ENCODE measurements around the gene DNASE1L2. TPM values are rescaled to one million over a fixed set of nuclear protein-coding genes. Genes with fewer than 3 reads are reported as not detected.

DNASE1L2 gene
- total and polyA plus RNA-seq, 10 of the 15 experiments (the other 5 are each of a cell fraction or from before 2014, with no cell fraction given) = 0.06 to 1.5 (median 0.29) TPM

DNA sequence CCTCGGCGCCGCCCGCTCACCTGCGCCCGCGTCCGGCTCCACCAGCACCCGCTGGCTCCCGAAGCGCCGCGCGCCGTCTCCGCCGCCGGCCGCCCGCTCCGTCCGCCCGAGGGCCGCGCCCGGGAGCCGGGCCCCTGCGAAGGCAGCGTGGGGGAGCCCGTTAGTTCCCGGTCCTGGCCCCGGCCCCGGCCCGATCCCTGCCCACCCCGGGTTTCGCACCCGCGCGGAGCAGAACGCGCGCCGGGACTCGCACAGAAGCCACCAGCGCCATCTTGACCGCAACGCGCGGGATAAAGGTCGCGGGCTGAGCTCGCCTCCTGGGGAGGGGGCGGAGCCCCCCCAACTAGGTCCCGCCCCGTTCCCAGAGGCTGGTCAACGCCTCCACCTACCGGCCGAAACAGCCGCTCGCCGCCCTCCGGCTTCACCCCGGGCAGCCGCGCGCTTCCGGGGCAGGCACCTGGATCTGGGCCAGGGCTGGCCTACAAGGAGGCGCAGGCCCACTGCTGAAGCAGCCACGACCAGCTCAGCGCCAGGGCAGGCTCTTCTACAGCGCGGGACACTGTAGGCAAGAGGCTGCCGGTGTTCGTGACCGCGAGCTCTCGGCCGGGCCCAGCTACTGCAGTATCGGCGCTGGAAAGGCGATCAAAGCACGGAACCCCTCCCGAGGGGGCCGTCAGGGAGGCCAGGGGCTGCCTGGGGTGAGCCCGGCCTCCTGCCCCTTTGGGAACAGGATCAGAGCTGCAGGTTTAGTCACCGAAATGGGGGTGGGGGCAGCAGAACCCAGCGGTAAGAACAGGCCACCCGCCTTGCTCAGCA is 15.3 kb downstream of the DNASE1L2 start, which contains the start of gene ECI1 (continued):
- TF ChIP-seq, protein P1, sequence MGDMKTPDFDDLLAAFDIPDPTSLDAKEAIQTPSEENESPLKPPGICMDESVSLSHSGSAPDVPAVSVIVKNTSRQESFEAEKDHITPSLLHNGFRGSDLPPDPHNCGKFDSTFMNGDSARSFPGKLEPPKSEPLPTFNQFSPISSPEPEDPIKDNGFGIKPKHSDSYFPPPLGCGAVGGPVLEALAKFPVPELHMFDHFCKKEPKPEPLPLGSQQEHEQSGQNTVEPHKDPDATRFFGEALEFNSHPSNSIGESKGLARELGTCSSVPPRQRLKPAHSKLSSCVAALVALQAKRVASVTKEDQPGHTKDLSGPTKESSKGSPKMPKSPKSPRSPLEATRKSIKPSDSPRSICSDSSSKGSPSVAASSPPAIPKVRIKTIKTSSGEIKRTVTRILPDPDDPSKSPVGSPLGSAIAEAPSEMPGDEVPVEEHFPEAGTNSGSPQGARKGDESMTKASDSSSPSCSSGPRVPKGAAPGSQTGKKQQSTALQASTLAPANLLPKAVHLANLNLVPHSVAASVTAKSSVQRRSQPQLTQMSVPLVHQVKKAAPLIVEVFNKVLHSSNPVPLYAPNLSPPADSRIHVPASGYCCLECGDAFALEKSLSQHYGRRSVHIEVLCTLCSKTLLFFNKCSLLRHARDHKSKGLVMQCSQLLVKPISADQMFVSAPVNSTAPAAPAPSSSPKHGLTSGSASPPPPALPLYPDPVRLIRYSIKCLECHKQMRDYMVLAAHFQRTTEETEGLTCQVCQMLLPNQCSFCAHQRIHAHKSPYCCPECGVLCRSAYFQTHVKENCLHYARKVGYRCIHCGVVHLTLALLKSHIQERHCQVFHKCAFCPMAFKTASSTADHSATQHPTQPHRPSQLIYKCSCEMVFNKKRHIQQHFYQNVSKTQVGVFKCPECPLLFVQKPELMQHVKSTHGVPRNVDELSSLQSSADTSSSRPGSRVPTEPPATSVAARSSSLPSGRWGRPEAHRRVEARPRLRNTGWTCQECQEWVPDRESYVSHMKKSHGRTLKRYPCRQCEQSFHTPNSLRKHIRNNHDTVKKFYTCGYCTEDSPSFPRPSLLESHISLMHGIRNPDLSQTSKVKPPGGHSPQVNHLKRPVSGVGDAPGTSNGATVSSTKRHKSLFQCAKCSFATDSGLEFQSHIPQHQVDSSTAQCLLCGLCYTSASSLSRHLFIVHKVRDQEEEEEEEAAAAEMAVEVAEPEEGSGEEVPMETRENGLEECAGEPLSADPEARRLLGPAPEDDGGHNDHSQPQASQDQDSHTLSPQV (IDR thresholded peaks at IDR 0.05) = no peak
- TF ChIP-seq BRCA1 (IDR thresholded peaks at IDR 0.05; ENCODE audit: low read depth, low read length) = no peak
- no peak for TF ChIP-seq TCF7 (IDR thresholded peaks at IDR 0.05; ENCODE audit: borderline replicate concordance)
- TF ChIP-seq, protein P2, sequence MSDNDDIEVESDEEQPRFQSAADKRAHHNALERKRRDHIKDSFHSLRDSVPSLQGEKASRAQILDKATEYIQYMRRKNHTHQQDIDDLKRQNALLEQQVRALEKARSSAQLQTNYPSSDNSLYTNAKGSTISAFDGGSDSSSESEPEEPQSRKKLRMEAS (IDR thresholded peaks at IDR 0.05; ENCODE audit: low read depth, low read length) = 0 out of 2 replicates have a peak, but pooled peaks have one; percentile 22
- TF ChIP-seq, protein P3, sequence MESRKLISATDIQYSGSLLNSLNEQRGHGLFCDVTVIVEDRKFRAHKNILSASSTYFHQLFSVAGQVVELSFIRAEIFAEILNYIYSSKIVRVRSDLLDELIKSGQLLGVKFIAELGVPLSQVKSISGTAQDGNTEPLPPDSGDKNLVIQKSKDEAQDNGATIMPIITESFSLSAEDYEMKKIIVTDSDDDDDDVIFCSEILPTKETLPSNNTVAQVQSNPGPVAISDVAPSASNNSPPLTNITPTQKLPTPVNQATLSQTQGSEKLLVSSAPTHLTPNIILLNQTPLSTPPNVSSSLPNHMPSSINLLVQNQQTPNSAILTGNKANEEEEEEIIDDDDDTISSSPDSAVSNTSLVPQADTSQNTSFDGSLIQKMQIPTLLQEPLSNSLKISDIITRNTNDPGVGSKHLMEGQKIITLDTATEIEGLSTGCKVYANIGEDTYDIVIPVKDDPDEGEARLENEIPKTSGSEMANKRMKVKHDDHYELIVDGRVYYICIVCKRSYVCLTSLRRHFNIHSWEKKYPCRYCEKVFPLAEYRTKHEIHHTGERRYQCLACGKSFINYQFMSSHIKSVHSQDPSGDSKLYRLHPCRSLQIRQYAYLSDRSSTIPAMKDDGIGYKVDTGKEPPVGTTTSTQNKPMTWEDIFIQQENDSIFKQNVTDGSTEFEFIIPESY (IDR thresholded peaks at IDR 0.05) = no peak
- TF ChIP-seq CREB1 (IDR thresholded peaks at IDR 0.05; ENCODE audit: low read depth) = no peak
- no peak for TF ChIP-seq CBX3 (IDR thresholded peaks at IDR 0.05; ENCODE audit: borderline replicate concordance, low read depth)
- TF ChIP-seq, protein P4, sequence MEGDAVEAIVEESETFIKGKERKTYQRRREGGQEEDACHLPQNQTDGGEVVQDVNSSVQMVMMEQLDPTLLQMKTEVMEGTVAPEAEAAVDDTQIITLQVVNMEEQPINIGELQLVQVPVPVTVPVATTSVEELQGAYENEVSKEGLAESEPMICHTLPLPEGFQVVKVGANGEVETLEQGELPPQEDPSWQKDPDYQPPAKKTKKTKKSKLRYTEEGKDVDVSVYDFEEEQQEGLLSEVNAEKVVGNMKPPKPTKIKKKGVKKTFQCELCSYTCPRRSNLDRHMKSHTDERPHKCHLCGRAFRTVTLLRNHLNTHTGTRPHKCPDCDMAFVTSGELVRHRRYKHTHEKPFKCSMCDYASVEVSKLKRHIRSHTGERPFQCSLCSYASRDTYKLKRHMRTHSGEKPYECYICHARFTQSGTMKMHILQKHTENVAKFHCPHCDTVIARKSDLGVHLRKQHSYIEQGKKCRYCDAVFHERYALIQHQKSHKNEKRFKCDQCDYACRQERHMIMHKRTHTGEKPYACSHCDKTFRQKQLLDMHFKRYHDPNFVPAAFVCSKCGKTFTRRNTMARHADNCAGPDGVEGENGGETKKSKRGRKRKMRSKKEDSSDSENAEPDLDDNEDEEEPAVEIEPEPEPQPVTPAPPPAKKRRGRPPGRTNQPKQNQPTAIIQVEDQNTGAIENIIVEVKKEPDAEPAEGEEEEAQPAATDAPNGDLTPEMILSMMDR (IDR thresholded peaks at IDR 0.05 in 2 of 3, conservative IDR thresholded peaks at IDR 0.05 in 1 of 3; ENCODE audit: control insufficient read depth in 2 of 3, extremely low read depth in 1 of 3, insufficient read depth in 1 of 3, low read depth in 3 of 3, low read length in 3 of 3) = peak; percentile 50 to 94 (median 62); a peak in 5 of 6 replicates
- no peak for TF ChIP-seq FOS (IDR thresholded peaks at IDR 0.05; ENCODE audit: borderline replicate concordance, extremely low read depth, insufficient read length)
- TF ChIP-seq ESRRA (IDR thresholded peaks at IDR 0.05; ENCODE audit: low read length) = no peak
- TF ChIP-seq, protein P5, sequence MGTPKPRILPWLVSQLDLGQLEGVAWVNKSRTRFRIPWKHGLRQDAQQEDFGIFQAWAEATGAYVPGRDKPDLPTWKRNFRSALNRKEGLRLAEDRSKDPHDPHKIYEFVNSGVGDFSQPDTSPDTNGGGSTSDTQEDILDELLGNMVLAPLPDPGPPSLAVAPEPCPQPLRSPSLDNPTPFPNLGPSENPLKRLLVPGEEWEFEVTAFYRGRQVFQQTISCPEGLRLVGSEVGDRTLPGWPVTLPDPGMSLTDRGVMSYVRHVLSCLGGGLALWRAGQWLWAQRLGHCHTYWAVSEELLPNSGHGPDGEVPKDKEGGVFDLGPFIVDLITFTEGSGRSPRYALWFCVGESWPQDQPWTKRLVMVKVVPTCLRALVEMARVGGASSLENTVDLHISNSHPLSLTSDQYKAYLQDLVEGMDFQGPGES (IDR thresholded peaks at IDR 0.05) = no peak
- TF ChIP-seq CHD2 (IDR thresholded peaks at IDR 0.05; ENCODE audit: borderline replicate concordance, low read depth, low read length) = no peak
- 0 out of 2 replicates have a peak, but pooled peaks have one; percentile 49 for TF ChIP-seq TCF12 (IDR thresholded peaks at IDR 0.05; ENCODE audit: low read depth, low read length)
- TF ChIP-seq, protein P6, sequence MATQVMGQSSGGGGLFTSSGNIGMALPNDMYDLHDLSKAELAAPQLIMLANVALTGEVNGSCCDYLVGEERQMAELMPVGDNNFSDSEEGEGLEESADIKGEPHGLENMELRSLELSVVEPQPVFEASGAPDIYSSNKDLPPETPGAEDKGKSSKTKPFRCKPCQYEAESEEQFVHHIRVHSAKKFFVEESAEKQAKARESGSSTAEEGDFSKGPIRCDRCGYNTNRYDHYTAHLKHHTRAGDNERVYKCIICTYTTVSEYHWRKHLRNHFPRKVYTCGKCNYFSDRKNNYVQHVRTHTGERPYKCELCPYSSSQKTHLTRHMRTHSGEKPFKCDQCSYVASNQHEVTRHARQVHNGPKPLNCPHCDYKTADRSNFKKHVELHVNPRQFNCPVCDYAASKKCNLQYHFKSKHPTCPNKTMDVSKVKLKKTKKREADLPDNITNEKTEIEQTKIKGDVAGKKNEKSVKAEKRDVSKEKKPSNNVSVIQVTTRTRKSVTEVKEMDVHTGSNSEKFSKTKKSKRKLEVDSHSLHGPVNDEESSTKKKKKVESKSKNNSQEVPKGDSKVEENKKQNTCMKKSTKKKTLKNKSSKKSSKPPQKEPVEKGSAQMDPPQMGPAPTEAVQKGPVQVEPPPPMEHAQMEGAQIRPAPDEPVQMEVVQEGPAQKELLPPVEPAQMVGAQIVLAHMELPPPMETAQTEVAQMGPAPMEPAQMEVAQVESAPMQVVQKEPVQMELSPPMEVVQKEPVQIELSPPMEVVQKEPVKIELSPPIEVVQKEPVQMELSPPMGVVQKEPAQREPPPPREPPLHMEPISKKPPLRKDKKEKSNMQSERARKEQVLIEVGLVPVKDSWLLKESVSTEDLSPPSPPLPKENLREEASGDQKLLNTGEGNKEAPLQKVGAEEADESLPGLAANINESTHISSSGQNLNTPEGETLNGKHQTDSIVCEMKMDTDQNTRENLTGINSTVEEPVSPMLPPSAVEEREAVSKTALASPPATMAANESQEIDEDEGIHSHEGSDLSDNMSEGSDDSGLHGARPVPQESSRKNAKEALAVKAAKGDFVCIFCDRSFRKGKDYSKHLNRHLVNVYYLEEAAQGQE (IDR thresholded peaks at IDR 0.05; ENCODE audit: low read depth, low read length) = no peak

Data from GM12878 (cell line).